Measurements from ENCODE around the gene MBTPS1.

DNA sequence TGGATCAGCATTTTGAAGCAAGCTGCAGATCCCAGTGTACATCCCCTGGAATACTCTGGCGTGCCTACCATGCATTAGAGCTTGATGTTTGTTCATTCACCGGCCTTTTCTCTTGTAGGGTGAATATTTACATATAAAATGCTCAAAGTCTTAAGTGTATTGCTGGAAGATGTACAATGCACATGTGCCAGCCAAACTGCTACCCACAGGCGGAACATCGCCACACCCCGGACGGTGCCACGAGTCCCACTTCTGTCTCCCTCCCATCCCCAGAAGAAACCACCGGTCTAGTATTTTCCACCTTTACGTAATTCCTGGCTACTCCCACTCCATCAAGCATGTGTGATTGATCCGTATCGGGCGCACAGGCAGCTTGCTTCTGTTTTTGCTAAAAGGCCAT lies 78.3 kb downstream of the MBTPS1 start:
- TF ChIP-seq, protein P1, sequence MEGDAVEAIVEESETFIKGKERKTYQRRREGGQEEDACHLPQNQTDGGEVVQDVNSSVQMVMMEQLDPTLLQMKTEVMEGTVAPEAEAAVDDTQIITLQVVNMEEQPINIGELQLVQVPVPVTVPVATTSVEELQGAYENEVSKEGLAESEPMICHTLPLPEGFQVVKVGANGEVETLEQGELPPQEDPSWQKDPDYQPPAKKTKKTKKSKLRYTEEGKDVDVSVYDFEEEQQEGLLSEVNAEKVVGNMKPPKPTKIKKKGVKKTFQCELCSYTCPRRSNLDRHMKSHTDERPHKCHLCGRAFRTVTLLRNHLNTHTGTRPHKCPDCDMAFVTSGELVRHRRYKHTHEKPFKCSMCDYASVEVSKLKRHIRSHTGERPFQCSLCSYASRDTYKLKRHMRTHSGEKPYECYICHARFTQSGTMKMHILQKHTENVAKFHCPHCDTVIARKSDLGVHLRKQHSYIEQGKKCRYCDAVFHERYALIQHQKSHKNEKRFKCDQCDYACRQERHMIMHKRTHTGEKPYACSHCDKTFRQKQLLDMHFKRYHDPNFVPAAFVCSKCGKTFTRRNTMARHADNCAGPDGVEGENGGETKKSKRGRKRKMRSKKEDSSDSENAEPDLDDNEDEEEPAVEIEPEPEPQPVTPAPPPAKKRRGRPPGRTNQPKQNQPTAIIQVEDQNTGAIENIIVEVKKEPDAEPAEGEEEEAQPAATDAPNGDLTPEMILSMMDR (conservative IDR thresholded peaks at IDR 0.05 in 1 of 2, IDR thresholded peaks at IDR 0.05 in 1 of 2; ENCODE audit: extremely low read depth in 1 of 2, insufficient read depth in 1 of 2, low read depth in 1 of 2, low read length in 2 of 2), result no peak
- TF ChIP-seq EZH2 (IDR thresholded peaks at IDR 0.05; ENCODE audit: borderline replicate concordance, low read length), result no peak
